ENCODE results near the gene SPANXN4. TPM values are rescaled to one million over a fixed set of nuclear protein-coding genes. Genes with fewer than 3 reads are reported as not detected.

The SPANXN4 gene
- not detected in 2 replicates for total RNA-seq

- intact Hi-C loops (cut with micrococcal nuclease): no loop called here
These were observed at the start of gene SPANXN4 for GRCh38 chrX:143025628-143026027. Gene SPANXN4, plus strand, starts transcription at chrX:143025928. Its CDS starts 87 bp downstream, at chrX:143026015.

GRCh38 chrX:142977128-142977914, 48.4 kb upstream of the SPANXN4 start:
- intact Hi-C loops (cut with micrococcal nuclease): no loop called here

GRCh38 chrX:142978130-142978684, 47.5 kb upstream of the SPANXN4 start:
- intact Hi-C loops (cut with micrococcal nuclease): no loop called here

GRCh38 chrX:142982679-142983078, 43.0 kb upstream of the SPANXN4 start:
- intact Hi-C loops (cut with micrococcal nuclease): no loop called here

- intact Hi-C loops (cut with micrococcal nuclease): no loop called here
These were observed 30.7 kb upstream of the SPANXN4 start for GRCh38 chrX:142994988-142995387.

- intact Hi-C loops (cut with micrococcal nuclease): no loop called here
These were observed 27.1 kb upstream of the SPANXN4 start for GRCh38 chrX:142998447-142999198.

GRCh38 chrX:142999199-142999701, 26.5 kb upstream of the SPANXN4 start:
- intact Hi-C loops (cut with micrococcal nuclease): no loop called here

GRCh38 chrX:143002206-143002605, 23.5 kb upstream of the SPANXN4 start:
- intact Hi-C loops (cut with micrococcal nuclease): no loop called here

GRCh38 chrX:143017272-143017671, 8.5 kb upstream of the SPANXN4 start:
- intact Hi-C loops (cut with micrococcal nuclease): no loop called here

GRCh38 chrX:143027275-143027674, 1.5 kb downstream of the SPANXN4 start:
- intact Hi-C loops (cut with micrococcal nuclease): no loop called here

- intact Hi-C loops (cut with micrococcal nuclease): no loop called here
These were observed 21.8 kb downstream of the SPANXN4 start for GRCh38 chrX:143047511-143047910.

- intact Hi-C loops (cut with micrococcal nuclease): no loop called here
These were observed 32.4 kb downstream of the SPANXN4 start for GRCh38 chrX:143058120-143058519.

- intact Hi-C loops (cut with micrococcal nuclease): no loop called here
These were observed 55.5 kb downstream of the SPANXN4 start for GRCh38 chrX:143081231-143081630.

- intact Hi-C loops (cut with micrococcal nuclease): no loop called here
These were observed 56.8 kb downstream of the SPANXN4 start for GRCh38 chrX:143082537-143082936.
